Adrenal gland (tissue), 12 donors: ENCODE measurements around the gene ASCC1. TPM values are rescaled to one million over a fixed set of nuclear protein-coding genes. Genes with fewer than 3 reads are reported as not detected.
A peak's percentile ranks its signal among the peaks of the same experiment; 100 is the strongest.

Experiments
- DNase-seq, 7 donors: peaks; one replicate each; pipeline ENCODE4 v3.0.0-alpha.2; 2019 to 2020
- H3K27ac ChIP-seq, 5 donors: fragments of 200-600 bp; sonication (generic) in 4 of 5; 1 replicate in 3 of 5; 2 replicates in 2 of 5; pipeline versions ENCODE4 v1.5.1 to v1.8.0; 2016 to 2020; ENCODE audit warnings: mild to moderate bottlenecking in 1 of 5
- H3K27me3 ChIP-seq: fragments of 200-600 bp; 2 replicates; pipeline ENCODE4 v1.8.0; 2021
- H3K36me3 ChIP-seq, 2 donors: fragments of 200-600 bp; replicated peaks in 1 of 2; 1 replicate in 1 of 2; 2 replicates in 1 of 2; pipeline versions ENCODE4 v1.5.1 to v1.8.0; 2018 to 2022
- H3K4me1 ChIP-seq, 2 donors: fragments of 200-600 bp; replicated peaks in 1 of 2; 1 replicate in 1 of 2; 2 replicates in 1 of 2; pipeline versions ENCODE4 v1.5.1 to v1.8.0; 2018 to 2021
- H3K4me3 ChIP-seq, 4 donors: fragments of 200-600 bp; sonication (generic) in 3 of 4; one replicate each; pipeline ENCODE4 v1.5.1; 2016 to 2018
- H3K9me3 ChIP-seq, 3 donors: fragments of 200-600 bp; sonication (generic) in 1 of 3; replicated peaks in 1 of 3; 1 replicate in 2 of 3; 2 replicates in 1 of 3; pipeline versions ENCODE4 v1.5.1 to v1.8.0; 2016 to 2021
- POLR2A ChIP-seq, 2 donors: fragments of 450-650 bp; IDR thresholded peaks; one replicate each; pipeline ENCODE4 v1.6.1; 2017; ENCODE audit warnings: antibody characterized with exemption in 2 of 2, mild to moderate bottlenecking in 2 of 2, moderate library complexity in 1 of 2
- WGBS, 4 donors: extraction: QIAGEN DNeasy Blood & Tissue Kit in 2 of 4; methylation state at CpG; one replicate each; pipeline versions ENCODE4 v1.1.5 to v1.1.7; 2013 to 2017; 5-methylcytosine and 5-hydroxymethylcytosine counted together
- intact Hi-C, 2 donors: fragments of 100-400 bp; cut with DNase I; formaldehyde crosslinking; loops; one replicate each; pipeline versions ENCODE4 v1.14.1 to v1.15.0; 2022 to 2023
- polyA plus RNA-seq, 3 donors: library from polyadenylated mRNA; stranded (reverse); fragments of 200-250 nt in 2 of 3; fragments of 350-450 nt in 1 of 3; fragmentation: Illumina TruSeq in 1 of 3; extraction: RNeasy Lipid Tissue Mini Kit (QIAGEN cat#74804) in 1 of 3; gene quantifications; one replicate each; pipeline ENCODE4 v1.2.3, GENCODE V29; 2013 to 2014
- total RNA-seq, 9 donors: library from RNA; depleted of rRNA in 4 of 9; stranded (reverse); fragments of >200 nt in 4 of 9; fragments of 120-200 nt in 1 of 9; fragmentation: NEBNext Ultra II Directional in 1 of 9; extraction: Animal tissue kit (Norgen Biotek cat#: 25700) in 1 of 9; gene quantifications; one replicate each; pipeline versions ENCODE4 v1.1.0 to v1.2.4, GENCODE V29; 2013 to 2023
- TF ChIP-seq, protein P1 (sequence below), 6 experiments: fragments of 450-650 bp in 4 of 6; fragments of 200-600 bp in 2 of 6; sonication (generic) in 1 of 6; IDR thresholded peaks; 1 replicate in 5 of 6; 2 replicates in 1 of 6; pipeline versions ENCODE4 v1.5.1 to v1.8.0; 2016 to 2021; ENCODE audit warnings: antibody characterized with exemption in 6 of 6, mild to moderate bottlenecking in 2 of 6, moderate library complexity in 1 of 6
- donor health status: healthy with polysubstance abuse.
- donor health status: Bipolar disorder and iron deficiency.
- donor health status: DM: yes; HTN: yes; CAD: no.
- donor health status: DM: no; HTN: no; CAD: no.
- donor health status: DM: no; HTN: no; CAD: no.
- donor health status: DM: yes; HTN: yes; CAD: no.

The ASCC1 gene
- total and polyA plus RNA-seq, 12 donors: 9.7 to 101 (median 36.7) TPM

- peak in 2 of 7 donors; percentile 26 to 43 for DNase-seq
- TF ChIP-seq POLR2A (IDR thresholded peaks at IDR 0.05): no peak
- TF ChIP-seq, protein P1, sequence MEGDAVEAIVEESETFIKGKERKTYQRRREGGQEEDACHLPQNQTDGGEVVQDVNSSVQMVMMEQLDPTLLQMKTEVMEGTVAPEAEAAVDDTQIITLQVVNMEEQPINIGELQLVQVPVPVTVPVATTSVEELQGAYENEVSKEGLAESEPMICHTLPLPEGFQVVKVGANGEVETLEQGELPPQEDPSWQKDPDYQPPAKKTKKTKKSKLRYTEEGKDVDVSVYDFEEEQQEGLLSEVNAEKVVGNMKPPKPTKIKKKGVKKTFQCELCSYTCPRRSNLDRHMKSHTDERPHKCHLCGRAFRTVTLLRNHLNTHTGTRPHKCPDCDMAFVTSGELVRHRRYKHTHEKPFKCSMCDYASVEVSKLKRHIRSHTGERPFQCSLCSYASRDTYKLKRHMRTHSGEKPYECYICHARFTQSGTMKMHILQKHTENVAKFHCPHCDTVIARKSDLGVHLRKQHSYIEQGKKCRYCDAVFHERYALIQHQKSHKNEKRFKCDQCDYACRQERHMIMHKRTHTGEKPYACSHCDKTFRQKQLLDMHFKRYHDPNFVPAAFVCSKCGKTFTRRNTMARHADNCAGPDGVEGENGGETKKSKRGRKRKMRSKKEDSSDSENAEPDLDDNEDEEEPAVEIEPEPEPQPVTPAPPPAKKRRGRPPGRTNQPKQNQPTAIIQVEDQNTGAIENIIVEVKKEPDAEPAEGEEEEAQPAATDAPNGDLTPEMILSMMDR (IDR thresholded peaks at IDR 0.05): no peak
- H3K4me3 ChIP-seq: no peak overlapping the region
- H3K36me3 ChIP-seq: no peaks in the 10 kb centered on the region
- H3K9me3 ChIP-seq: no peaks in the 10 kb centered on the region
- H3K4me1 ChIP-seq: peaks cover 27 to 44% of the 10 kb centered on the region in 2 donors
- no peaks in the 10 kb centered on the region for H3K27me3 ChIP-seq
- peak overlapping the region in 4 of 5 donors; percentile 52 to 84 (median 80) for H3K27ac ChIP-seq
- whole genome bisulfite sequencing, 4 donors: 77 to 91% (median 84%) methylated on average over 17 to 18 of the region's 18 CpGs
- intact Hi-C loops: no loop called here
Observed at GRCh38 chr10:72066318-72067284, 149.5 kb downstream of the ASCC1 start.

DNA sequence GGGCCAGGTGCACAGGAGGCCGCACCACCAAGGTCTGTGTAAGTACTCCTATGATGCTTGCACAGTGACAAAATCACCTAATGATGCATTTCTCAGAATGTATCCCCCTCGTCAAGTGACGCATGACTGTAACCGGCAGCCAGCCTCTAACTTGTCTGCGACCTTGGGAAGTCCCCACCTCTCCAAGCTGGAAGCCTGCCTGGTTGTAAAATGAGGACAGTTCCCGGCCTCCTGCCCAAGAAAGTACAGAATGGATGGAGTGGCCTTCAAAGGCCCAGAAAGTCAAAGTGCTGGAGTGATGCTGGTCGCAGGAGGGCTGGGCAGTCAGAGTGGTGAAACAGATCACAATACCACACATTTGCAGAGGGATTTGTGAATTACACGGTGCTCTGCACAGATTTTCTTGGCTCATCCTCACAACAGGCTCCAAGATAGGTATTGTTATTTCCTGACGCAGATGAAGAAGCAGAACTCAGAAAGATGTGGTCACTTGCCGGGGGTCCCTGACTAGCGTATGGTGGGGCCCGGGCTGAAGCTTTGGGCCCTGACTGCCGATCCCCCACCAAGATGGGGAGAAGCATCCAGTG lies 150.5 kb downstream of the ASCC1 start:
- Histone ChIP-seq H3K4me3 (no peak overlapping the region), H3K36me3 (no peaks in the 10 kb centered on the region), H3K9me3 (no peaks in the 10 kb centered on the region), H3K27me3 (no peaks in the 10 kb centered on the region), H3K4me1 (peaks cover 27 to 48% of the 10 kb centered on the region in 2 donors), H3K27ac (peak overlapping the region in 4 of 5 donors; percentile 52 to 84 (median 68))
- peak; percentile 71 to 93 (median 87) for DNase-seq
- peak in 1 of 2 donors; percentile 63 for TF ChIP-seq POLR2A (IDR thresholded peaks at IDR 0.05)
- TF ChIP-seq, protein P1 (IDR thresholded peaks at IDR 0.05): no peak
- 57 to 64% (median 63%) methylated on average over 11 to 13 of the region's 13 CpGs for WGBS, 4 donors
- intact Hi-C loops: no loop called here

- peak overlapping the region in 3 of 5 donors; percentile 22 to 90 (median 38) for H3K27ac ChIP-seq
- intact Hi-C loops: no loop called here
Observed at GRCh38 chr10:72063703-72064391, 152.2 kb downstream of the ASCC1 start.

More at GRCh38 chr10:72063703-72064391, 152.2 kb downstream of the ASCC1 start:
- Histone ChIP-seq H3K9me3 (no peaks in the 10 kb centered on the region), H3K4me3 (no peak overlapping the region), H3K36me3 (no peaks in the 10 kb centered on the region), H3K4me1 (peaks cover 19 to 42% of the 10 kb centered on the region in 2 donors), H3K27me3 (no peaks in the 10 kb centered on the region)
- WGBS, 4 donors: 75 to 85% (median 81%) methylated on average over 7 to 9 of the region's 9 CpGs
- TF ChIP-seq, protein P1 (IDR thresholded peaks at IDR 0.05): no peak
- no peak for TF ChIP-seq POLR2A (IDR thresholded peaks at IDR 0.05)
- peak in 1 of 7 donors; percentile 64 for DNase-seq
